ENCODE results near the gene GATA3. TPM values are rescaled to one million over a fixed set of nuclear protein-coding genes. Genes with fewer than 3 reads are reported as not detected.

The GATA3 gene
- total RNA-seq, 1 experiment from 2014 or later = 5.0 TPM

DNA sequence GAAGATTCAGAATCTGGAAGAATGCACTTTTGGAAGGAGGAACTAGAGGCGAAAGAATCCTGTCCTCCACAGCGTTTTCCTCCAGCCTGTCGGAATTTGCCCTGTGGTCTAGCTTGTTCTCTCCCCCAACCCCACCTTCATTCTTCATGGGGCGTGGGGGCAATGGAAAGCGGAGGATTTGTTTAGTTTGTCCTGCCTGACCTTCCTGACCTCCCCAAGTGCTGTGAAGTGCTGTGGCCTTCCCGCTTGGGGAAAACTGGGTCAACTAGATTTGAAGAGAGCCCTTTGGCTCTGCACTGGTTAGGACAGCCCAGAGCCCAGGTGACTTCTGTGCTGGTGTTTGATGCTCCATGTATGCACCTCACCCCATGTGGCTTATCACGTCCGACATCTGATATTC, 49.1 kb downstream of the GATA3 start:
- H3K27me3 Mint-ChIP-seq (ENCODE audit: unreplicated experiment) = no peaks in the 10 kb centered on the region
- H3K4me3 Mint-ChIP-seq (ENCODE audit: low read depth, unreplicated experiment) = no peak overlapping the region
- intact Hi-C loops (cut with micrococcal nuclease; ENCODE audit: unreplicated experiment) = no loop called here
- H3K4me1 Mint-ChIP-seq (ENCODE audit: low read depth, unreplicated experiment) = peaks cover 7% of the 10 kb centered on the region
- no peaks in the 10 kb centered on the region for H3K36me3 Mint-ChIP-seq (ENCODE audit: insufficient read depth, unreplicated experiment)
- CTCF ChIA-PET = no interaction called here
- no peak for DNase-seq
- no peak overlapping the region for H3K27ac Mint-ChIP-seq (ENCODE audit: unreplicated experiment)
- no TSS peak for BruUV-seq (replicated peaks)
- no peak for TF ChIP-seq CTCF (IDR thresholded peaks at IDR 0.05; ENCODE audit: unreplicated experiment)
- H3K9me3 Mint-ChIP-seq (ENCODE audit: low read depth, unreplicated experiment) = no peaks in the 10 kb centered on the region

- no peak for TF ChIP-seq CTCF (IDR thresholded peaks at IDR 0.05; ENCODE audit: unreplicated experiment)
- peaks cover 7% of the 10 kb centered on the region for H3K4me1 Mint-ChIP-seq (ENCODE audit: low read depth, unreplicated experiment)
These were observed 49.5 kb downstream of the GATA3 start for GRCh38 chr10:8104005-8104404.

GRCh38 chr10:8104721-8105120, 50.2 kb downstream of the GATA3 start:
- H3K4me3 Mint-ChIP-seq (ENCODE audit: low read depth, unreplicated experiment) = no peak overlapping the region
- no peak overlapping the region for H3K27ac Mint-ChIP-seq (ENCODE audit: unreplicated experiment)
- DNase-seq = no peak
- H3K9me3 Mint-ChIP-seq (ENCODE audit: low read depth, unreplicated experiment) = no peaks in the 10 kb centered on the region
- TF ChIP-seq CTCF (IDR thresholded peaks at IDR 0.05; ENCODE audit: unreplicated experiment) = no peak
- H3K36me3 Mint-ChIP-seq (ENCODE audit: insufficient read depth, unreplicated experiment) = no peaks in the 10 kb centered on the region
- no TSS peak for BruUV-seq (replicated peaks)
- intact Hi-C loops (cut with micrococcal nuclease; ENCODE audit: unreplicated experiment) = no loop called here
- CTCF ChIA-PET = no interaction called here
- peaks cover 7% of the 10 kb centered on the region for H3K4me1 Mint-ChIP-seq (ENCODE audit: low read depth, unreplicated experiment)
- H3K27me3 Mint-ChIP-seq (ENCODE audit: unreplicated experiment) = no peaks in the 10 kb centered on the region

More at GRCh38 chr10:8104005-8104404, 49.5 kb downstream of the GATA3 start:
- no peak for DNase-seq
- Mint-ChIP-seq H3K27me3 (ENCODE audit: unreplicated experiment) (no peaks in the 10 kb centered on the region), H3K9me3 (ENCODE audit: low read depth, unreplicated experiment) (no peaks in the 10 kb centered on the region), H3K4me3 (ENCODE audit: low read depth, unreplicated experiment) (no peak overlapping the region), H3K27ac (ENCODE audit: unreplicated experiment) (no peak overlapping the region), H3K36me3 (ENCODE audit: insufficient read depth, unreplicated experiment) (no peaks in the 10 kb centered on the region)
- CTCF ChIA-PET = no interaction called here
- no TSS peak for BruUV-seq (replicated peaks)
- intact Hi-C loops (cut with micrococcal nuclease; ENCODE audit: unreplicated experiment) = no loop called here

DNA sequence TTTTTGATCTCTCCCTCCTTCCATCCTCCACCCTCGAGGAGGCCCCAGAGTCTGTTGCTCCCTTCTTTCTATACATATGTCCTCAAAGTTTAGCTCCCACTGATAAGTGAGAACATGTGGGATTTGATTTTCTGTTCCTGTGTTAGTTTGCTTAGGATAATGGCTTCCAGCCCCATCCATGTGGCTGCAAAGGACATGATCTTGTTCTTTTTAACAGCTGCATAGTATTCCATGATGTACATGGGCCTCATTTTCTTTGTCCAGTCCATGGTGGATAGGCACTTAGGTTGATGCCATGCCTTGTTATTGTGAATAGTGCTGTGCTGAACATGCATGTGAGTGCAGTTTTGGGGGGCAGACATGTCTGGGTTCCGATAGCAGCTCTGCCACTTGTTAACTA, 51.4 kb downstream of the GATA3 start:
- Mint-ChIP-seq H3K36me3 (ENCODE audit: insufficient read depth, unreplicated experiment) (no peaks in the 10 kb centered on the region), H3K4me3 (ENCODE audit: low read depth, unreplicated experiment) (no peak overlapping the region), H3K9me3 (ENCODE audit: low read depth, unreplicated experiment) (no peaks in the 10 kb centered on the region), H3K4me1 (ENCODE audit: low read depth, unreplicated experiment) (peaks cover 7% of the 10 kb centered on the region), H3K27ac (ENCODE audit: unreplicated experiment) (no peak overlapping the region), H3K27me3 (ENCODE audit: unreplicated experiment) (no peaks in the 10 kb centered on the region)
- no peak for TF ChIP-seq CTCF (IDR thresholded peaks at IDR 0.05; ENCODE audit: unreplicated experiment)
- CTCF ChIA-PET = no interaction called here
- intact Hi-C loops (cut with micrococcal nuclease; ENCODE audit: unreplicated experiment) = no loop called here
- DNase-seq = no peak
- BruUV-seq (replicated peaks) = no TSS peak
